HepG2 (cell line): ENCODE data around the gene NR2F1. TPM values are rescaled to one million over a fixed set of nuclear protein-coding genes. Genes with fewer than 3 reads are reported as not detected.
A peak's percentile ranks its signal among the peaks of the same experiment; 100 is the strongest.

Experiments used
- AHR ChIP-seq: IDR thresholded peaks from 2 replicates; pipeline ENCODE4 v1.6.1; 2018; ENCODE audit warnings: missing genetic modification reagents, missing compliant biosample characterization
- ARNTL ChIP-seq: sonication (generic); formaldehyde crosslinking; IDR thresholded peaks from 2 replicates; pipeline ENCODE4 v1.4.0; 2020; ENCODE audit warnings: mild to moderate bottlenecking, missing genetic modification reagents
- CHD2 ChIP-seq: IDR thresholded peaks from 2 replicates; pipeline ENCODE4 v1.6.1; 2011; ENCODE audit warnings: low read depth, low read length, improper control_type of control experiment
- ETV6 ChIP-seq: sonication (generic); formaldehyde crosslinking; conservative IDR thresholded peaks from 2 replicates; pipeline ENCODE4 v1.4.0; 2020; ENCODE audit warnings: missing genetic modification reagents
- FOXA1 ChIP-seq, 2 experiments: fragments of 450-650 bp in 1 of 2; sonication (generic) in 1 of 2; formaldehyde crosslinking in 1 of 2; IDR thresholded peaks; 2 replicates each; pipeline versions ENCODE4 v1.4.0 to v1.6.1; 2016 to 2020; ENCODE audit warnings: missing genetic modification reagents in 1 of 2
- GLI4 ChIP-seq: sonication (generic); formaldehyde crosslinking; IDR thresholded peaks from 2 replicates; pipeline ENCODE4 v1.5.1; 2020; ENCODE audit warnings: missing genetic modification reagents, mild to moderate bottlenecking, moderate library complexity, borderline replicate concordance
- MEIS2 ChIP-seq: sonication (generic); formaldehyde crosslinking; IDR thresholded peaks from 2 replicates; pipeline ENCODE4 v1.9.0; 2021; ENCODE audit warnings: mild to moderate bottlenecking, missing genetic modification reagents
- ONECUT2 ChIP-seq: sonication (generic); formaldehyde crosslinking; IDR thresholded peaks from 2 replicates; pipeline ENCODE4 v1.4.0; 2020; ENCODE audit warnings: missing genetic modification reagents
- SPEN ChIP-seq: sonication (generic); formaldehyde crosslinking; IDR thresholded peaks from 2 replicates; pipeline ENCODE4 v1.5.1; 2020; ENCODE audit warnings: low read depth, mild to moderate bottlenecking, missing genetic modification reagents
- TBX2 ChIP-seq: sonication (generic); formaldehyde crosslinking; IDR thresholded peaks from 2 replicates; pipeline ENCODE4 v1.5.0; 2020; ENCODE audit warnings: missing genetic modification reagents, mild to moderate bottlenecking, borderline replicate concordance
- TGIF2 ChIP-seq: IDR thresholded peaks from 2 replicates; pipeline ENCODE4 v1.6.1; 2016; ENCODE audit warnings: control low read depth, missing compliant biosample characterization
- WIZ ChIP-seq: sonication (generic); formaldehyde crosslinking; IDR thresholded peaks from 2 replicates; pipeline ENCODE4 v1.5.1; 2020; ENCODE audit warnings: mild to moderate bottlenecking, missing genetic modification reagents
- ZNF44 ChIP-seq: sonication (generic); formaldehyde crosslinking; IDR thresholded peaks from 2 replicates; pipeline ENCODE4 v1.5.1; 2020; ENCODE audit warnings: mild to moderate bottlenecking, missing genetic modification reagents
- ZNF446 ChIP-seq: sonication (generic); formaldehyde crosslinking; IDR thresholded peaks from 2 replicates; pipeline ENCODE4 v1.5.0; 2020; ENCODE audit warnings: mild to moderate bottlenecking, missing genetic modification reagents
- ZNF605 ChIP-seq: sonication (generic); formaldehyde crosslinking; IDR thresholded peaks from 2 replicates; pipeline ENCODE4 v1.8.0; 2022; ENCODE audit warnings: mild to moderate bottlenecking, missing genetic modification reagents
- ZNF615 ChIP-seq: sonication (generic); formaldehyde crosslinking; IDR thresholded peaks from 2 replicates; pipeline ENCODE4 v1.5.0; 2020; ENCODE audit warnings: mild to moderate bottlenecking, missing genetic modification reagents, borderline replicate concordance
- ZNF792 ChIP-seq: IDR thresholded peaks from 2 replicates; pipeline ENCODE4 v1.6.1; 2016
- ZSCAN12 ChIP-seq: sonication (generic); formaldehyde crosslinking; IDR thresholded peaks from 2 replicates; pipeline ENCODE4 v1.9.0; 2021; ENCODE audit warnings: mild to moderate bottlenecking, missing genetic modification reagents
- polyA plus RNA-seq, 8 experiments: library from polyadenylated mRNA; depleted of rRNA in 3 of 8; stranded (reverse) in 7 of 8; unstranded in 1 of 8; fragments of >200 nt; fragmentation: Illumina TruSeq in 4 of 8; extraction: Trizol in 4 of 8; gene quantifications; 2 replicates each; pipeline versions ENCODE4 v1.2.1 to v1.2.3, GENCODE V29; 2011 to 2016; ENCODE audit warnings: low read depth in 4 of 8, missing spikeins in 1 of 8, mixed read lengths in 1 of 8; ENCODE audit not compliant: insufficient read depth in 1 of 8
- total RNA-seq, 5 experiments: library from RNA; depleted of rRNA; stranded (reverse); fragments of >200 nt; fragmentation: Illumina TruSeq; extraction: Trizol; gene quantifications; 2 replicates each; pipeline ENCODE4 v1.2.3, GENCODE V29; 2016; ENCODE audit warnings: low read depth in 1 of 5
- TF ChIP-seq, protein P1 (sequence below): IDR thresholded peaks from 2 replicates; pipeline ENCODE4 v1.4.0; 2020; ENCODE audit warnings: mild to moderate bottlenecking, missing genetic modification reagents
- TF ChIP-seq, protein P2 (sequence below): sonication (generic); formaldehyde crosslinking; IDR thresholded peaks from 2 replicates; pipeline ENCODE4 v1.4.0; 2020; ENCODE audit warnings: missing genetic modification reagents
- TF ChIP-seq, protein P3 (sequence below): sonication (generic); formaldehyde crosslinking; IDR thresholded peaks from 2 replicates; pipeline ENCODE4 v1.8.1; 2022; ENCODE audit warnings: low read depth, mild to moderate bottlenecking, missing genetic modification reagents
- TF ChIP-seq, protein P4 (sequence below): IDR thresholded peaks from 2 replicates; pipeline ENCODE4 v1.6.1; 2012; ENCODE audit warnings: inconsistent platforms

The NR2F1 gene
- total and polyA plus RNA-seq, 2 of the 13 experiments (the other 11 are each of a cell fraction or from before 2014, with no cell fraction given): 17.1 to 59.7 TPM

DNA sequence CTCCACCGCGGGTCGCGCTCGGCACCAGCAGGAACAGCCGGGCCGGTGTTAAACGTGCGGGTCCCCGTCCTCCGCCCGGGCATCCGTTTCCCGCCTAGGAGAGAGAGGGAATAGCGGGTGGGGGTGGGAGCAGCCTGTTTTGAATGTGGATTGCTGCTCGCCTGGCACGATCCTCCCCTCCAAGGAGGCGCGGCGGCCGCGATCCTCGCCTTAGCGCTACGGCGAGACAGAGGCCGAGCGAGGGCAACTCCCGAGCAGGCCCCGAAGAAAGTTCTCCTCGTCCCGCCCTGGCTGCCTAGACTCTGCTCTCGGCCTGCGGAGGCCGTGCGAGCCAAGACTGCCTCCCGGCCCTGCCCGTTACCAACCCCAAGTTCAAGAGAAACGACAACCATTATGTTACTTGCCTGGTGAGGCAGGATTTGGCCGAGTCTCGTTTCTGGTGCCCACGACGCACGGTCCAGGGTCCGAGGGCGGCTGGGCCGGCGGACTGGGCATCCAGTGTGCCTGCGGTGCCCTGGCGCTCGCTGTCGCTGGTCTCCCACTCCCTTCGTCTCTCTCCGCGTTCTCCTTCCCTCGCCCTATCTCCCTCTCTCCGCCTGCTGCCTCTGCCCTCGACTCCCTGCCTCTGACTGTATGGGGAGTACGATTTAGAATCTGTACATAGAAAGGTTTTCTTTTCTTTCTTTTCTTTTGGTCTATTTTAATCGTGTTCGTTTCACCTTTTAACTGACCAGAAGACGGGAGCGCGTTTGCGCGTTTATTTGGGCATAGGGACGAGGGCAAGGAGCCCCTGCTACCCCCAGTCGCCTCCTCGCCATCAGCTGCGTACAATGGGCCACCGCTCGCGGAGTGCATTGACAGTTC, 2.7 kb upstream of the NR2F1 start (continued):
- TF ChIP-seq, protein P1, sequence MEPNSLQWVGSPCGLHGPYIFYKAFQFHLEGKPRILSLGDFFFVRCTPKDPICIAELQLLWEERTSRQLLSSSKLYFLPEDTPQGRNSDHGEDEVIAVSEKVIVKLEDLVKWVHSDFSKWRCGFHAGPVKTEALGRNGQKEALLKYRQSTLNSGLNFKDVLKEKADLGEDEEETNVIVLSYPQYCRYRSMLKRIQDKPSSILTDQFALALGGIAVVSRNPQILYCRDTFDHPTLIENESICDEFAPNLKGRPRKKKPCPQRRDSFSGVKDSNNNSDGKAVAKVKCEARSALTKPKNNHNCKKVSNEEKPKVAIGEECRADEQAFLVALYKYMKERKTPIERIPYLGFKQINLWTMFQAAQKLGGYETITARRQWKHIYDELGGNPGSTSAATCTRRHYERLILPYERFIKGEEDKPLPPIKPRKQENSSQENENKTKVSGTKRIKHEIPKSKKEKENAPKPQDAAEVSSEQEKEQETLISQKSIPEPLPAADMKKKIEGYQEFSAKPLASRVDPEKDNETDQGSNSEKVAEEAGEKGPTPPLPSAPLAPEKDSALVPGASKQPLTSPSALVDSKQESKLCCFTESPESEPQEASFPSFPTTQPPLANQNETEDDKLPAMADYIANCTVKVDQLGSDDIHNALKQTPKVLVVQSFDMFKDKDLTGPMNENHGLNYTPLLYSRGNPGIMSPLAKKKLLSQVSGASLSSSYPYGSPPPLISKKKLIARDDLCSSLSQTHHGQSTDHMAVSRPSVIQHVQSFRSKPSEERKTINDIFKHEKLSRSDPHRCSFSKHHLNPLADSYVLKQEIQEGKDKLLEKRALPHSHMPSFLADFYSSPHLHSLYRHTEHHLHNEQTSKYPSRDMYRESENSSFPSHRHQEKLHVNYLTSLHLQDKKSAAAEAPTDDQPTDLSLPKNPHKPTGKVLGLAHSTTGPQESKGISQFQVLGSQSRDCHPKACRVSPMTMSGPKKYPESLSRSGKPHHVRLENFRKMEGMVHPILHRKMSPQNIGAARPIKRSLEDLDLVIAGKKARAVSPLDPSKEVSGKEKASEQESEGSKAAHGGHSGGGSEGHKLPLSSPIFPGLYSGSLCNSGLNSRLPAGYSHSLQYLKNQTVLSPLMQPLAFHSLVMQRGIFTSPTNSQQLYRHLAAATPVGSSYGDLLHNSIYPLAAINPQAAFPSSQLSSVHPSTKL: no peak
- TF ChIP-seq ZNF792 (CRISPR knock-in tag) (no peak), SPEN (CRISPR knock-in tag) (no peak; the same call in 1 of the 2 replicates), GLI4 (no peak; the same call in 1 of the 2 replicates), ZSCAN12 (CRISPR knock-in tag) (no peak), ZNF605 (no peak), WIZ (CRISPR knock-in tag) (no peak; the same call in 1 of the 2 replicates), ZNF44 (CRISPR knock-in tag) (no peak), ARNTL (CRISPR knock-in tag) (peak; percentile 24; the same call in 1 of the 2 replicates), ZNF615 (no peak), ONECUT2 (CRISPR knock-in tag) (no peak), MEIS2 (CRISPR knock-in tag) (0 out of 2 replicates have a peak, but pooled peaks have one; percentile 38), ZNF446 (CRISPR knock-in tag) (no peak; the same call in 1 of the 2 replicates), ETV6 (CRISPR knock-in tag) (no peak), AHR (CRISPR knock-in tag) (no peak), CHD2 (no peak), TGIF2 (0 out of 2 replicates have a peak, but pooled peaks have one; percentile 7), TBX2 (CRISPR knock-in tag) (peak; percentile 35; the same call in 1 of the 2 replicates), FOXA1 (IDR thresholded peaks at IDR 0.05) (no peak), FOXA1 (CRISPR knock-in tag; IDR thresholded peaks at IDR 0.05) (0 out of 2 replicates have a peak, but pooled peaks have one; percentile 4)
- TF ChIP-seq, protein P2, sequence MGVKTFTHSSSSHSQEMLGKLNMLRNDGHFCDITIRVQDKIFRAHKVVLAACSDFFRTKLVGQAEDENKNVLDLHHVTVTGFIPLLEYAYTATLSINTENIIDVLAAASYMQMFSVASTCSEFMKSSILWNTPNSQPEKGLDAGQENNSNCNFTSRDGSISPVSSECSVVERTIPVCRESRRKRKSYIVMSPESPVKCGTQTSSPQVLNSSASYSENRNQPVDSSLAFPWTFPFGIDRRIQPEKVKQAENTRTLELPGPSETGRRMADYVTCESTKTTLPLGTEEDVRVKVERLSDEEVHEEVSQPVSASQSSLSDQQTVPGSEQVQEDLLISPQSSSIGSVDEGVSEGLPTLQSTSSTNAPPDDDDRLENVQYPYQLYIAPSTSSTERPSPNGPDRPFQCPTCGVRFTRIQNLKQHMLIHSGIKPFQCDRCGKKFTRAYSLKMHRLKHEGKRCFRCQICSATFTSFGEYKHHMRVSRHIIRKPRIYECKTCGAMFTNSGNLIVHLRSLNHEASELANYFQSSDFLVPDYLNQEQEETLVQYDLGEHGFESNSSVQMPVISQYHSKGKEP (CRISPR knock-in tag): no peak
- TF ChIP-seq, protein P3, sequence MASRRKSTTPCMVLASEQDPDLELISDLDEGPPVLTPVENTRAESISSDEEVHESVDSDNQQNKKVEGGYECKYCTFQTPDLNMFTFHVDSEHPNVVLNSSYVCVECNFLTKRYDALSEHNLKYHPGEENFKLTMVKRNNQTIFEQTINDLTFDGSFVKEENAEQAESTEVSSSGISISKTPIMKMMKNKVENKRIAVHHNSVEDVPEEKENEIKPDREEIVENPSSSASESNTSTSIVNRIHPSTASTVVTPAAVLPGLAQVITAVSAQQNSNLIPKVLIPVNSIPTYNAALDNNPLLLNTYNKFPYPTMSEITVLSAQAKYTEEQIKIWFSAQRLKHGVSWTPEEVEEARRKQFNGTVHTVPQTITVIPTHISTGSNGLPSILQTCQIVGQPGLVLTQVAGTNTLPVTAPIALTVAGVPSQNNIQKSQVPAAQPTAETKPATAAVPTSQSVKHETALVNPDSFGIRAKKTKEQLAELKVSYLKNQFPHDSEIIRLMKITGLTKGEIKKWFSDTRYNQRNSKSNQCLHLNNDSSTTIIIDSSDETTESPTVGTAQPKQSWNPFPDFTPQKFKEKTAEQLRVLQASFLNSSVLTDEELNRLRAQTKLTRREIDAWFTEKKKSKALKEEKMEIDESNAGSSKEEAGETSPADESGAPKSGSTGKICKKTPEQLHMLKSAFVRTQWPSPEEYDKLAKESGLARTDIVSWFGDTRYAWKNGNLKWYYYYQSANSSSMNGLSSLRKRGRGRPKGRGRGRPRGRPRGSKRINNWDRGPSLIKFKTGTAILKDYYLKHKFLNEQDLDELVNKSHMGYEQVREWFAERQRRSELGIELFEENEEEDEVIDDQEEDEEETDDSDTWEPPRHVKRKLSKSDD (CRISPR knock-in tag): peak; percentile 65; the same call in 1 of the 2 replicates
- TF ChIP-seq, protein P4, sequence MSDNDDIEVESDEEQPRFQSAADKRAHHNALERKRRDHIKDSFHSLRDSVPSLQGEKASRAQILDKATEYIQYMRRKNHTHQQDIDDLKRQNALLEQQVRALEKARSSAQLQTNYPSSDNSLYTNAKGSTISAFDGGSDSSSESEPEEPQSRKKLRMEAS: peak; percentile 64; the same call in 1 of the 2 replicates
